Gastrocnemius medialis (tissue), 4 donors: ENCODE measurements around the gene EEPD1.

Experiments
- CTCF ChIP-seq, 5 experiments: fragments of 450-650 bp in 3 of 5; fragments of 200-600 bp in 2 of 5; sonication (generic) in 2 of 5; IDR thresholded peaks in 4 of 5; conservative IDR thresholded peaks in 1 of 5; 1 replicate in 4 of 5; 2 replicates in 1 of 5; pipeline ENCODE4 v1.5.1; 2016 to 2019; ENCODE audit warnings: antibody characterized with exemption in 5 of 5, mild to moderate bottlenecking in 3 of 5, moderate library complexity in 3 of 5
- POLR2A ChIP-seq, 2 donors: fragments of 450-650 bp; IDR thresholded peaks; one replicate each; pipeline ENCODE4 v1.6.1; 2017; ENCODE audit warnings: antibody characterized with exemption in 2 of 2, mild to moderate bottlenecking in 2 of 2, moderate library complexity in 2 of 2

- TF ChIP-seq CTCF (IDR thresholded peaks at IDR 0.05 in 4 of 5, conservative IDR thresholded peaks at IDR 0.05 in 1 of 5): no peak
- no peak for TF ChIP-seq POLR2A (IDR thresholded peaks at IDR 0.05)
These were observed 5.2 kb downstream of the EEPD1 start for GRCh38 chr7:36158321-36158605.
